Body of pancreas (tissue), 4 donors: ENCODE measurements around the gene GLB1L2.

Source experiments
- POLR2A ChIP-seq, 3 donors: fragments of 450-650 bp; IDR thresholded peaks; one replicate each; pipeline ENCODE4 v1.6.1; 2016; ENCODE audit warnings: antibody characterized with exemption in 3 of 3, mild to moderate bottlenecking in 2 of 3
- TF ChIP-seq, protein P1 (sequence below), 7 experiments: fragments of 450-650 bp in 4 of 7; fragments of 200-600 bp in 3 of 7; sonication (generic) in 3 of 7; IDR thresholded peaks; one replicate each; pipeline ENCODE4 v1.5.1; 2016 to 2019; ENCODE audit warnings: antibody characterized with exemption in 7 of 7

DNA sequence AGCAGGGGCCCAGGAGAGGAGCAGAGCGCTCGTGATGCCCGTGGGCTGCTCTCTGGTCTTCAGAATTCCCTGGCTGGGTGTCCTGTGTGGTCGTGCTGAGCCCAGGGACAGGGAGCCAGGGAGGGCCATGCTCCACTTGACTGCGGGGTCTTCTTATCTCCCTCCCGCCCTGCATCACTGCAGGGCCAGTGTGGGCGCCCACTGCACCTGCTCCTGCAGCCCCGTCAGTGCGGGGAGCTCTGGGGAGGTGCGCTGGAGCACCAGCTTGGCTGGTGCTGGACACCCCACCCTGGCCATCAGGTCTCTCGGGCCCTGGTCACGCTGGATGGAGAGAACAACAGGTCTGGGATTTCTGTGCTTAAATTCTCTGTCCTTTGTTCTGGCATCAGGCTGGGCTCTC lies 48.4 kb downstream of the GLB1L2 start:
- no peak for TF ChIP-seq POLR2A (IDR thresholded peaks at IDR 0.05)
- TF ChIP-seq, protein P1, sequence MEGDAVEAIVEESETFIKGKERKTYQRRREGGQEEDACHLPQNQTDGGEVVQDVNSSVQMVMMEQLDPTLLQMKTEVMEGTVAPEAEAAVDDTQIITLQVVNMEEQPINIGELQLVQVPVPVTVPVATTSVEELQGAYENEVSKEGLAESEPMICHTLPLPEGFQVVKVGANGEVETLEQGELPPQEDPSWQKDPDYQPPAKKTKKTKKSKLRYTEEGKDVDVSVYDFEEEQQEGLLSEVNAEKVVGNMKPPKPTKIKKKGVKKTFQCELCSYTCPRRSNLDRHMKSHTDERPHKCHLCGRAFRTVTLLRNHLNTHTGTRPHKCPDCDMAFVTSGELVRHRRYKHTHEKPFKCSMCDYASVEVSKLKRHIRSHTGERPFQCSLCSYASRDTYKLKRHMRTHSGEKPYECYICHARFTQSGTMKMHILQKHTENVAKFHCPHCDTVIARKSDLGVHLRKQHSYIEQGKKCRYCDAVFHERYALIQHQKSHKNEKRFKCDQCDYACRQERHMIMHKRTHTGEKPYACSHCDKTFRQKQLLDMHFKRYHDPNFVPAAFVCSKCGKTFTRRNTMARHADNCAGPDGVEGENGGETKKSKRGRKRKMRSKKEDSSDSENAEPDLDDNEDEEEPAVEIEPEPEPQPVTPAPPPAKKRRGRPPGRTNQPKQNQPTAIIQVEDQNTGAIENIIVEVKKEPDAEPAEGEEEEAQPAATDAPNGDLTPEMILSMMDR (IDR thresholded peaks at IDR 0.05): no peak
